Measurements from ENCODE around the gene PASK. TPM values are rescaled to one million over a fixed set of nuclear protein-coding genes. Genes with fewer than 3 reads are reported as not detected.

PASK gene
- total and polyA plus RNA-seq, 12 donors = 0.72 to 8.9 (median 3.6) TPM

DNA sequence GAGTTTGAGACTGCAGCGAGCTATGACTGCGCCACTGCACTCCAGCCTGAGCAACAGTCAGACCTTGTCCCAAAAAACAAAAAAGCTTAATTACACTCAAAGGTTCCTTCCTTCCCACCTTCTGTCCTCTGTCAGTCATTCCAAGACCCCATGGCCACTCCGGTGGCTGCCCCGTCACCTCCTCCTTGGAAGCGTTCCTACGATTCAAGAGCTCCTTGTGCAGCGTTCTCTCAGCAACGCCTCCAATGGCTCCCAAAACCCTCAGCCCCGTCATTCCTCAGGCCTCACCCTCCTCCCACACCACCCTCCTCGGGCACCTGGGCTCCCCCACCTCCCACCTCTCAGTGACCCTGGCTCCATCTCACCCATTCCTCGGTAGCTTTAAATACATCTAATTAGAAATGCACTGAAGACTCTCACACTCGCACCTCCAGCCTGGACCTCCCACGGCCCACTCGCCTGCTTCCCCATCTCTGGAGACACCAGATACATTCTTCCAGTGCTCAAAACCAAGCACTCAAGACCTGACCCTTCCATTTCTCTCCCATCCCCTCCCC, 8.0 kb downstream of the PASK start:
- intact Hi-C loops (cut with DNase I) = no loop called here

GRCh38 chr2:241140445-241140840, 8.8 kb downstream of the PASK start:
- Histone ChIP-seq H3K4me3 (no peak overlapping the region), H3K27ac (no peak overlapping the region), H3K27me3 (no peaks in the 10 kb centered on the region), H3K9me3 (replicated peaks in 1 of 3) (no peaks in the 10 kb centered on the region), H3K4me1 (replicated peaks in 1 of 2) (no peaks in the 10 kb centered on the region), H3K36me3 (replicated peaks in 1 of 2) (no peaks in the 10 kb centered on the region)
- TF ChIP-seq POLR2A (IDR thresholded peaks at IDR 0.05) (no peak), CTCF (IDR thresholded peaks at IDR 0.05) (no peak)
- no peak for DNase-seq
- intact Hi-C loops (cut with DNase I) = no loop called here
- 95 to 96% (median 95%) methylated on average over 10 of the region's 10 CpGs for WGBS, 4 donors

More for the DNA sequence above, 8.0 kb downstream of the PASK start:
- Histone ChIP-seq H3K4me3 (no peak overlapping the region), H3K9me3 (replicated peaks in 1 of 3) (no peaks in the 10 kb centered on the region), H3K36me3 (replicated peaks in 1 of 2) (no peaks in the 10 kb centered on the region), H3K4me1 (replicated peaks in 1 of 2) (no peaks in the 10 kb centered on the region), H3K27ac (no peak overlapping the region), H3K27me3 (no peaks in the 10 kb centered on the region)
- no peak for DNase-seq
- TF ChIP-seq POLR2A (IDR thresholded peaks at IDR 0.05) (no peak), CTCF (IDR thresholded peaks at IDR 0.05) (no peak)
- WGBS, 4 donors = 95 to 98% (median 97%) methylated on average over 14 of the region's 14 CpGs

GRCh38 chr2:241139531-241140444, 9.5 kb downstream of the PASK start:
- H3K4me3 ChIP-seq = no peak overlapping the region
- no peaks in the 10 kb centered on the region for H3K4me1 ChIP-seq (replicated peaks in 1 of 2)
- H3K36me3 ChIP-seq (replicated peaks in 1 of 2) = no peaks in the 10 kb centered on the region
- no peak overlapping the region for H3K27ac ChIP-seq
- no peaks in the 10 kb centered on the region for H3K27me3 ChIP-seq
- WGBS, 4 donors = 91 to 97% (median 95%) methylated on average over 11 to 24 of the region's 24 CpGs
- TF ChIP-seq POLR2A (IDR thresholded peaks at IDR 0.05) = no peak
- TF ChIP-seq CTCF (IDR thresholded peaks at IDR 0.05) = no peak
- H3K9me3 ChIP-seq (replicated peaks in 1 of 3) = no peaks in the 10 kb centered on the region
- DNase-seq = peak in 1 of 7 donors; percentile 2
- intact Hi-C loops (cut with DNase I) = no loop called here

- WGBS, 4 donors = 94 to 97% (median 95%) methylated on average over 15 to 16 of the region's 16 CpGs
- no peaks in the 10 kb centered on the region for H3K4me1 ChIP-seq (replicated peaks in 1 of 2)
- TF ChIP-seq CTCF (IDR thresholded peaks at IDR 0.05) = no peak
- TF ChIP-seq POLR2A (IDR thresholded peaks at IDR 0.05) = no peak
Measured at GRCh38 chr2:241138471-241138870, 10.8 kb downstream of the PASK start.

More at GRCh38 chr2:241138471-241138870, 10.8 kb downstream of the PASK start:
- no peaks in the 10 kb centered on the region for H3K9me3 ChIP-seq (replicated peaks in 1 of 3)
- H3K27ac ChIP-seq = no peak overlapping the region
- no peaks in the 10 kb centered on the region for H3K36me3 ChIP-seq (replicated peaks in 1 of 2)
- H3K27me3 ChIP-seq = no peaks in the 10 kb centered on the region
- DNase-seq = no peak
- intact Hi-C loops (cut with DNase I) = no loop called here
- no peak overlapping the region for H3K4me3 ChIP-seq
